ACHN (cell line): Measurements from ENCODE around the gene MRPL22.
A peak's percentile ranks its signal among the peaks of the same experiment; 100 is the strongest.
"Not testable (repeated sequence)": the region's sequence is repeated elsewhere in the genome, so short reads cannot be mapped to it uniquely, and the experiment has no call there.

Experiments used
- DNase-seq: peaks from one replicate; pipeline ENCODE4 v3.0.0-alpha.2; 2015
- in situ Hi-C: cut with HindIII; loops from 2 replicates; pipeline ENCODE4 v1.10.0; 2017; ENCODE audit warnings: low sequenced_read_pairs, low pct_ligation_motif_present, low pct_unique_long_range_greater_than_20kb

MRPL22 gene

DNA sequence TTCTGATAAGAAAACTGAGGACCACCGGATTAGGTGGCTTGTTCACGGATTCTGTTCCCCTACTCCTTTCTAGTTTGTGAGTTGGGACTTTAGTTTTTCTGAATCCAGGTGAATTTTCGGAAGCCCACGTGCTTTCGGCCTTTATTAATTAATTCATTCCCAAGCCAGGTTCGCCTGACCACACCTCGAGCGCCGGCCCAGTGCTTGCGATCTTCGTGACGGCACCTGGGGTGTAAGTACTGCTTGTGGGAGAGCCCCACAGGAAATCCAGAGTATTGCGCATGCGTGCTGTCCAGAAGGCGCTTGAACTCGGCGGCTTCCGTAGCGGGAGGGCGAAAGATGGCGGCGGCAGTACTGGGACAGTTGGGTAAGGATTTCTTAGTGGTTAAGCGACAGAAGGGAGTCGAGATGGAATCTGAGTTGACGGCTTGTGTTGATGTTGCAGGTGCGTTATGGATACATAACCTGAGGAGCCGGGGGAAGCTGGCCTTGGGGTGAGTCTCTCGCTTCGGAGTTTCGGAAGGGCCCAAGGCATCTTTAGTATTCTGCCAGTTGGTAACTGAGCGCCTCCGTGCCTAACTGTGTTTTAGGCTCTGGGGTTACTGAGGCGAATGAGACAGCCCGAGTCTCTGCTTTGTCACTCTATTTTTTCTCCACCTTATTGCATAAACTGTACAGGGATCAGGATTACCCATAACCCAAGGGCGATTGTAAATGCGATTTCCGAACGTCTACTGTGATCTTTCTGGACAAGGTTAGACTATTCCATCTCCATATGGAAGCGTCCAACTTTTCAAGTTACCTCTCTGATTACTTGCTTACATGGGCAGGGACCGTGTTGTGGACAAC lies at the start of gene MRPL22:
Gene MRPL22, plus strand, starts transcription at position 302 of the 849 bp plus-strand sequence. Its CDS starts 38 bp downstream, at position 340.
- in situ Hi-C loops, result no loop called here
- DNase-seq, result peak; percentile 89

GRCh38 chr5:154892369-154892771 lies 48.5 kb upstream of the MRPL22 start:
- in situ Hi-C loops, result no loop called here

GRCh38 chr5:154893381-154893780 lies 47.5 kb upstream of the MRPL22 start:
- DNase-seq, result no peak
- in situ Hi-C loops, result no loop called here

More at GRCh38 chr5:154892369-154892771, 48.5 kb upstream of the MRPL22 start:
- no peak for DNase-seq

GRCh38 chr5:154895606-154896561 lies 45.0 kb upstream of the MRPL22 start:
- in situ Hi-C loops, result no loop called here
- no peak for DNase-seq

DNA sequence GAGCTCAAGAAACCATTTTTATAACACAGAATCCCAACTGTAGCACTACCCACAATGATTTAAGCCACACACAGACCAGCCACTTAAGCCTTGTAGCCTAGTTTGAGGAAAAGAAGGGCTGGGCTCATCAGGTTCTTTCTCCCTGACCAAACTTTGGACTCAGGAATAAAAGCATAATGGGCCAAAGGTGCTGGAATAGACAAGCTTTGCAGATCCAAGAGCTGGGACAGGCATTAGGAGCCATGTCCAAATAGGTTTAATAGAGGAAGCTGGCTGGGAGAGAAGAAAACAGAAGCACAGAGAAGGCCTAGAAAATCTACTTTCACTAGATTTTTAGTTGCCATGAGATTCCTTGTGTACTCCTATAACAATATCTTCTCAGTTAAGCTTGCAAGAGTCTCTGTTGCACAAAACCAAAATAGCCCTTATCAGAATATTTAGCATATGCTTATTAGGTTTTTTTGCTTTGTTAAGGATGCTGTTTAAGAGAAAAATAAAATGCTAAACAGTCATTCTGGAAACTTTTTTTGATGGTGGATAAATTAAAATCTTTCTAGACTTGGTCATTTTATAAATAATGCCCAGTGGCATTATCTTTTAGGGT lies 44.2 kb upstream of the MRPL22 start:
- DNase-seq, result no peak

GRCh38 chr5:154898210-154898609 lies 42.7 kb upstream of the MRPL22 start:
- in situ Hi-C loops, result no loop called here
- DNase-seq, result no peak

More for the DNA sequence above, 44.2 kb upstream of the MRPL22 start:
- in situ Hi-C loops, result no loop called here

DNA sequence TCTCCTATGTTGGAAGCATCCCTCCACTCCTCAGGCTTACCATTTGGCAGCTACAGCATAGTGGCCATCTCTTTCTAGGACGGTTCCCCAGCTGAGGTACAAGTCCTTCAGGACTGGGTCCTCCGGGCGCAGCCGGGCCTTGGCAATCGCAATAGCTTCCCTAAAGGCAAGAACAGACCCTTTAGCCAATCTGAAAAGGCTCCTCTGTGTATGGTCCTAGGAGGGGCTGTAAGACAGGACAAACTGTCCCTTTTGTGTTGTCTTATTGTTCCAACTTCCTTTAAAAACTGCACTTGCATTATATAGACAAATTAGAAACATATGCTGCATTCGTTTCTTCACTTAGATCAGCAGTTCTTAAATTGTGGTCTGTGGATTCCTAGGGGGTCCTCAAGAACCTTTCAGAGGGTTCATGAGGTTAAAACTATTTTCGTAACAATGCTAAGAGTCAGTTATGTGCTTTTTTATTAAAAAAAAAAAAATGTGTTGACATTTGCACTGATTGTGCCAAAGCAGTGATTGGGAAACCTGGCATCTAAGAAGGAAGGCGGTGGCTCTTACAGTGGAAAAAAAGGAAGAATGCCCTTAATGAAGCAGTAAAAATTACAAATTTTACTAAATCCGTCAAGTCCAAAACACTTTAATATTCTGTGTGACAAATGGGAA lies 41.6 kb upstream of the MRPL22 start:
- in situ Hi-C loops, result no loop called here
- DNase-seq, result no peak

- in situ Hi-C loops, result no loop called here
- no peak for DNase-seq
Observed at GRCh38 chr5:154900066-154900465, 40.8 kb upstream of the MRPL22 start.

- no peak for DNase-seq
- in situ Hi-C loops, result no loop called here
Observed at GRCh38 chr5:154901276-154901675, 39.6 kb upstream of the MRPL22 start.

DNA sequence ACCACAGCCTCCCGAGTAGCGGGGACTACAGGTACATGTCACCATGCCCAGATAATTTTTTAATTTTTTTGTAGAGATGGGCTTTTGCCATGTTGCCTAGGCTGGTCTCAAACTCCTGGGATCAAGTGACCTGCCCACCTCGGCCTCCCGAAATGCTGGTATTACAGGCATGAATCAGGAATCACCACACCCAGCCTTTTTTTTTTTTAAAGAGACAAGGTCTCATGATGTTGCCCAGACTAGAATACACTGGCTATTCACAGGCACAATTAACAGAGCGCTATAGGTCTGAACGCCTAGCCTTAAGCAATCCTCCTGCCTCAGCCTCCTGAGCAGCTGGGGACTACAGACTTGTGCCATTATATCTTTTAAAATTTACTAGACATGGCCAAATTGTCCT lies 39.0 kb upstream of the MRPL22 start:
- in situ Hi-C loops, result no loop called here
- DNase-seq, result no peak

GRCh38 chr5:154905601-154906000 lies 35.3 kb upstream of the MRPL22 start:
- in situ Hi-C loops, DNase-seq: not testable (repeated sequence)

- in situ Hi-C loops, result no loop called here
- DNase-seq, result no peak
Observed at GRCh38 chr5:154916874-154917273, 24.0 kb upstream of the MRPL22 start.

GRCh38 chr5:154917757-154918156 lies 23.1 kb upstream of the MRPL22 start:
- in situ Hi-C loops, result no loop called here
- DNase-seq, result no peak

DNA sequence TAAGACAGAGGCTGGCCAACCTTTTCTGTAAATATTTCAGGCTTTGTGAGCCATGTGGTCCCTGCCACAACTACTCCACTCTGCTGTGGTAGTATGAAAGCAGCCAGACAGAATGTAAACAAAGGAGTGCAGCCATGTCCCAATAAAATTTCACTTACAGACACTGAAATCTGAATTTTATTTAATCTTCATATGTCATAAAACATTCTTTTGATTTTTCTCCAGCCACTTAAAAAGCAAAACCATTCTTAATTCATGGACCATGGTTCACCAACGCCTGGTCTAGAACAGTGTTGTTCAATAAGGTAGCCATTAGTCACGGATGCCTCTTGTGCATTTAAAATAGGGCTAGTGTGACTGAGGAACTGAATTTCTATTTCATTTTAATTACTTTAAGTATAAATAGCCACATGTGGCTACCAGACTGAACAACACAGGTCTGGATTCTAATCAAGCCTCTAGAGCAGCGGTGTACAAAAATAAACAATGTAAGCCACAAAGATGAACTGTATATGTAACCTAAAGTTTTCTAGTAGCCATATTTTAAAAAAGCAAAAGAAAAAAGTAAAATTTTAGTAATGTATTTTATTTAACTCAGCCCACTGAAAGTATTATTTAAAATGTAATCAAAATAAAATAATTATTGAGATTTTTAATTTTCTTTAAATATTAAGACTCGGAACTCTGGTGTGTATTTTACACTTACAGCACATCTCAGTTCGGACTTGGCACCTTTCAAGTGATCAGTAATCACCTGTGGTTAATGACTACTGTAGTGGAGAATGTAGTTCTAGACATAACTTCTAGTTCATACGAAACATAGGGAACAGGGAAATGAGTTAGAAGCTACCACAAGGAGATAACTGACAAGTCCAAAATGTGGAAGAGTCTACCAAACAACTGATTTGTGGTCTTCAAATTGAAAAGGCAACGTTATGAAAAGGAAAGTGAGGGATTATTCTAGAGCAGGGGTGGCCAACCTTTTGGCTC lies 17.1 kb upstream of the MRPL22 start:
- in situ Hi-C loops, result no loop called here
- DNase-seq, result no peak

- no peak for DNase-seq
- in situ Hi-C loops, result no loop called here
Observed at GRCh38 chr5:154933537-154933936, 7.3 kb upstream of the MRPL22 start.

- in situ Hi-C loops, result no loop called here
- no peak for DNase-seq
Observed at GRCh38 chr5:154934881-154935280, 6.0 kb upstream of the MRPL22 start.

GRCh38 chr5:154937186-154937717 lies 3.6 kb upstream of the MRPL22 start:
- in situ Hi-C loops, result no loop called here
- DNase-seq, result no peak
